Activated CD8-positive, alpha-beta memory T cell treated with anti-CD3 and anti-CD28 coated beads for 36 hours (primary cell): ENCODE measurements around the gene NCR3LG1. TPM values are rescaled to one million over a fixed set of nuclear protein-coding genes. Genes with fewer than 3 reads are reported as not detected.
"Not testable (repeated sequence)": the region's sequence is repeated elsewhere in the genome, so short reads cannot be mapped to it uniquely, and the experiment has no call there.

ENCODE experiments used
- CTCF ChIA-PET: fragments of 350-600 bp; sonication (Branson Sonifier 250); formaldehyde crosslinking; loops from one replicate; lab custom pipeline; 2021; ENCODE audit warnings: antibody characterized with exemption; lab: Charles Lee
- POLR2A ChIA-PET: fragments of 350-600 bp; sonication (Branson Sonifier 250); formaldehyde crosslinking; loops from one replicate; lab custom pipeline; 2021; ENCODE audit warnings: antibody characterized with exemption; lab: Charles Lee
- total RNA-seq, 2 experiments: library from RNA; stranded (reverse); gene quantifications; one replicate each; pipeline ENCODE4 v1.2.3, GENCODE V29; 2021

NCR3LG1 gene
- total RNA-seq, 2 experiments from 2014 or later = 5.9 to 6.5 TPM

GRCh38 chr11:17423533-17424310 is 72.1 kb downstream of the NCR3LG1 start:
- POLR2A ChIA-PET = no interaction called here
- CTCF ChIA-PET = no interaction called here

GRCh38 chr11:17426233-17426632 is 74.6 kb downstream of the NCR3LG1 start:
- CTCF ChIA-PET, POLR2A ChIA-PET: not testable (repeated sequence)

Other genes with a start within 250 kb of the NCR3LG1 start
- gene PIK3C2A, start 143.8 kb upstream of the NCR3LG1 start, total RNA-seq = 10 to 100 TPM; 32.2 to 33.6 TPM
- 10 to 100 TPM; 39.4 to 43.5 TPM for gene NUCB2, start 75.1 kb upstream of the NCR3LG1 start, total RNA-seq
- 1 to 10 TPM in 1 of 2 experiments, under 1 TPM in 1; 0.63 to 1.1 TPM for gene KCNJ11, start 36.9 kb downstream of the NCR3LG1 start, total RNA-seq
- gene ABCC8, start 125.0 kb downstream of the NCR3LG1 start, total RNA-seq = not detected
- not detected for gene USH1C, start 192.6 kb downstream of the NCR3LG1 start, total RNA-seq
- gene OTOG, start 195.5 kb downstream of the NCR3LG1 start, total RNA-seq = not detected